WTC11 (cell line): ENCODE results near the gene VSIG4. TPM values are rescaled to one million over a fixed set of nuclear protein-coding genes. Genes with fewer than 3 reads are reported as not detected.

Source experiments
- ATAC-seq: fragments of 200-7000 bp; cut with Tn5 transposase; 2 replicates; pipeline ENCODE4 v1.10.0; 2021; ENCODE audit warnings: mild to moderate bottlenecking, moderate library complexity
- CTCF ChIA-PET: fragments of 300-600 bp; sonication (Branson Sonifier 250); formaldehyde crosslinking; loops from one replicate; lab custom pipeline; 2021; ENCODE audit warnings: antibody characterized with exemption; lab: Charles Lee
- POLR2A ChIA-PET: fragments of 350-600 bp; sonication (Branson Sonifier 250); formaldehyde crosslinking; loops from one replicate; lab custom pipeline; 2021; ENCODE audit warnings: antibody characterized with exemption; lab: Charles Lee
- DNase-seq: peaks from one replicate; pipeline ENCODE4 v3.0.0; 2021; ENCODE audit warnings: low spot score
- H3K27ac Mint-ChIP-seq: 2 replicates; pipeline ENCODE4 v1.8.0; 2021; ENCODE audit warnings: mixed read lengths
- H3K27me3 Mint-ChIP-seq: 2 replicates; pipeline ENCODE4 v1.8.0; 2021; ENCODE audit warnings: low read depth, mild to moderate bottlenecking, moderate library complexity, mixed read lengths
- H3K36me3 Mint-ChIP-seq: 2 replicates; pipeline ENCODE4 v1.8.0; 2021; ENCODE audit warnings: mixed read lengths
- H3K4me1 Mint-ChIP-seq: 2 replicates; pipeline ENCODE4 v1.8.0; 2022; ENCODE audit warnings: mixed read lengths
- H3K4me3 Mint-ChIP-seq: 2 replicates; pipeline ENCODE4 v1.8.0; 2021; ENCODE audit warnings: mild to moderate bottlenecking, moderate library complexity, mixed read lengths
- H3K9me3 Mint-ChIP-seq: 2 replicates; pipeline ENCODE4 v1.8.0; 2021; ENCODE audit warnings: mixed read lengths
- ATF6 ChIP-seq: sonication (generic); formaldehyde crosslinking; IDR thresholded peaks from 2 replicates; pipeline ENCODE4 v1.8.1; 2023; ENCODE audit warnings: mild to moderate bottlenecking, missing genetic modification reagents
- CREM ChIP-seq: sonication (generic); formaldehyde crosslinking; IDR thresholded peaks from 2 replicates; pipeline ENCODE4 v1.8.1; 2022; ENCODE audit warnings: mild to moderate bottlenecking, missing genetic modification reagents, moderate library complexity
- FOXP1 ChIP-seq: sonication (generic); formaldehyde crosslinking; IDR thresholded peaks from 2 replicates; pipeline ENCODE4 v1.8.0; 2022; ENCODE audit warnings: missing genetic modification reagents, mild to moderate bottlenecking, moderate library complexity, borderline replicate concordance
- JUN ChIP-seq: sonication (generic); formaldehyde crosslinking; IDR thresholded peaks from 2 replicates; pipeline ENCODE4 v1.8.0; 2023; ENCODE audit warnings: mild to moderate bottlenecking, missing genetic modification reagents
- PRRX2 ChIP-seq: fragments of 250-450 bp; sonication (Bioruptor Pico); IDR thresholded peaks from 2 replicates; pipeline ENCODE4 v1.8.0; 2021; ENCODE audit warnings: mild to moderate bottlenecking
- SMAD3 ChIP-seq: sonication (generic); formaldehyde crosslinking; IDR thresholded peaks from 2 replicates; pipeline ENCODE4 v1.8.0; 2022; ENCODE audit warnings: missing genetic modification reagents, mild to moderate bottlenecking, borderline replicate concordance
- TCF7 ChIP-seq: sonication (generic); formaldehyde crosslinking; IDR thresholded peaks from 2 replicates; pipeline ENCODE4 v1.8.0; 2022; ENCODE audit warnings: mild to moderate bottlenecking, low read depth, missing genetic modification reagents, moderate library complexity
- USF2 ChIP-seq: sonication (generic); formaldehyde crosslinking; IDR thresholded peaks from 2 replicates; pipeline ENCODE4 v1.8.1; 2023; ENCODE audit warnings: mild to moderate bottlenecking, missing genetic modification reagents, moderate library complexity
- ZBTB43 ChIP-seq: sonication (generic); formaldehyde crosslinking; IDR thresholded peaks from 2 replicates; pipeline ENCODE4 v1.8.1; 2023; ENCODE audit warnings: mild to moderate bottlenecking, missing genetic modification reagents
- ZNF219 ChIP-seq: sonication (generic); formaldehyde crosslinking; IDR thresholded peaks from 2 replicates; pipeline ENCODE4 v1.8.0; 2023; ENCODE audit warnings: missing genetic modification reagents, mild to moderate bottlenecking, borderline replicate concordance
- ZNF263 ChIP-seq: sonication (generic); formaldehyde crosslinking; IDR thresholded peaks from 2 replicates; pipeline ENCODE4 v1.8.1; 2022; ENCODE audit warnings: low read depth, mild to moderate bottlenecking, moderate library complexity, missing genetic modification reagents
- ZNF423 ChIP-seq: fragments of 250-450 bp; sonication (Bioruptor Pico); IDR thresholded peaks from 2 replicates; pipeline ENCODE4 v2.1.2; 2022; ENCODE audit warnings: mild to moderate bottlenecking, moderate library complexity
- total RNA-seq: library from RNA; stranded (reverse); gene quantifications from 3 replicates; pipeline ENCODE4 v1.2.3, GENCODE V29; 2021
- TF ChIP-seq, protein P1 (sequence below): sonication (generic); formaldehyde crosslinking; IDR thresholded peaks from 2 replicates; pipeline ENCODE4 v1.8.1; 2023; ENCODE audit warnings: mild to moderate bottlenecking, missing genetic modification reagents, moderate library complexity
- TF ChIP-seq, protein P2 (sequence below): sonication (generic); formaldehyde crosslinking; IDR thresholded peaks from 2 replicates; pipeline ENCODE4 v1.8.0; 2022; ENCODE audit warnings: mild to moderate bottlenecking, missing genetic modification reagents
- TF ChIP-seq, protein P3 (sequence below): sonication (generic); formaldehyde crosslinking; IDR thresholded peaks from 2 replicates; pipeline ENCODE4 v1.8.1; 2022; ENCODE audit warnings: missing genetic modification reagents, borderline replicate concordance

VSIG4 gene
- total RNA-seq, 1 experiment from 2014 or later, result 0.24 TPM

DNA sequence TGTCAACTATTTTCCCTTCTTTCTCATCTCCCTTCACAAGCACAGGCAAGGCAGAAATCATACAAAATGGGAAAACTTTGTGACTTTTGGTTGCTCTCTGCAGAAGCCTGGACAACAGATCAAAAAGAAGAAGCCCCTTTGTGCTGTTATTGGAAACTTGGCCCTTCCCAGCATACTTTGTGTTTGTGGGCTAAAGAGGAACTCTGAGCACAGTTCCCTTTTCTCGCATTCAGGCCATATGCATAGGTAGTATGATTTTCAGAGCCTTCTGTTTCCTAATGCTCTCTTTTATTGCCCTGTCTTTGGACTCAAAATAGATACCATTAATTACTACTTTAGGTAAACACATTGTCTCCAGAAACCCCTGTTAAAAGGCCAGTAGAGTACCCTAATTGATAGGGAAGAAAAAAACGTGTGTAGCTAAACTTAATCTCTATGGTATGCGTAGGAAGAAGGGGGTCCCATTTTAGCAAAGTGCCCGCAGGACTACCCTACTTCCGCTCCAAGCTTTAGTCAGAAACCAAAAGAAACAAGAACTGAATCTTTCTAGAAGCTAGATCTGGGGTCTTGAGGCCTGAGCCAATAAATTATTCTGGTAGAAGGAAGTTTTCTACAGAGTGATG is 26.6 kb downstream of the VSIG4 start (continued):
- TF ChIP-seq, protein P1, sequence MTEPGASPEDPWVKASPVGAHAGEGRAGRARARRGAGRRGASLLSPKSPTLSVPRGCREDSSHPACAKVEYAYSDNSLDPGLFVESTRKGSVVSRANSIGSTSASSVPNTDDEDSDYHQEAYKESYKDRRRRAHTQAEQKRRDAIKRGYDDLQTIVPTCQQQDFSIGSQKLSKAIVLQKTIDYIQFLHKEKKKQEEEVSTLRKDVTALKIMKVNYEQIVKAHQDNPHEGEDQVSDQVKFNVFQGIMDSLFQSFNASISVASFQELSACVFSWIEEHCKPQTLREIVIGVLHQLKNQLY (CRISPR knock-in tag), result no peak
- TF ChIP-seq PRRX2 (CRISPR knock-in tag) (no peak), JUN (CRISPR knock-in tag) (no peak)
- TF ChIP-seq, protein P2, sequence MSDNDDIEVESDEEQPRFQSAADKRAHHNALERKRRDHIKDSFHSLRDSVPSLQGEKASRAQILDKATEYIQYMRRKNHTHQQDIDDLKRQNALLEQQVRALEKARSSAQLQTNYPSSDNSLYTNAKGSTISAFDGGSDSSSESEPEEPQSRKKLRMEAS (CRISPR knock-in tag), result no peak

GRCh38 chrX:66012094-66012534 is 27.8 kb downstream of the VSIG4 start:
- ChIA-PET CTCF (no interaction called here), POLR2A (no interaction called here)
- Mint-ChIP-seq H3K4me3 (no peak overlapping the region), H3K27me3 (no peaks in the 10 kb centered on the region), H3K36me3 (no peaks in the 10 kb centered on the region), H3K4me1 (peaks cover 1% of the 10 kb centered on the region), H3K9me3 (no peaks in the 10 kb centered on the region), H3K27ac (no peak overlapping the region)
- DNase-seq (no peak), ATAC-seq (no peak)
- TF ChIP-seq ZNF219 (CRISPR knock-in tag), result no peak
- TF ChIP-seq PRRX2 (CRISPR knock-in tag), result no peak
- TF ChIP-seq, protein P1 (CRISPR knock-in tag), result no peak
- TF ChIP-seq FOXP1 (CRISPR knock-in tag), result no peak
- no peak for TF ChIP-seq ZNF263
- no peak for TF ChIP-seq CREM (CRISPR knock-in tag)
- no peak for TF ChIP-seq SMAD3
- TF ChIP-seq USF2 (CRISPR knock-in tag), result no peak
- TF ChIP-seq ZBTB43 (CRISPR knock-in tag), result no peak
- no peak for TF ChIP-seq TCF7 (CRISPR knock-in tag)
- no peak for TF ChIP-seq JUN (CRISPR knock-in tag)
- TF ChIP-seq ATF6 (CRISPR knock-in tag), result no peak
- TF ChIP-seq, protein P3, sequence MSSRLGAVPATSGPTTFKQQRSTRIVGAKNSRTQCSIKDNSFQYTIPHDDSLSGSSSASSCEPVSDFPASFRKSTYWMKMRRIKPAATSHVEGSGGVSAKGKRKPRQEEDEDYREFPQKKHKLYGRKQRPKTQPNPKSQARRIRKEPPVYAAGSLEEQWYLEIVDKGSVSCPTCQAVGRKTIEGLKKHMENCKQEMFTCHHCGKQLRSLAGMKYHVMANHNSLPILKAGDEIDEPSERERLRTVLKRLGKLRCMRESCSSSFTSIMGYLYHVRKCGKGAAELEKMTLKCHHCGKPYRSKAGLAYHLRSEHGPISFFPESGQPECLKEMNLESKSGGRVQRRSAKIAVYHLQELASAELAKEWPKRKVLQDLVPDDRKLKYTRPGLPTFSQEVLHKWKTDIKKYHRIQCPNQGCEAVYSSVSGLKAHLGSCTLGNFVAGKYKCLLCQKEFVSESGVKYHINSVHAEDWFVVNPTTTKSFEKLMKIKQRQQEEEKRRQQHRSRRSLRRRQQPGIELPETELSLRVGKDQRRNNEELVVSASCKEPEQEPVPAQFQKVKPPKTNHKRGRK (CRISPR knock-in tag), result no peak
- TF ChIP-seq ZNF423 (CRISPR knock-in tag), result no peak
